GM21381 (cell line): Measurements from ENCODE around the gene CRYBG2.

Experiments used
- ATAC-seq: cut with Tn5 transposase; IDR thresholded peaks from one replicate; pipeline ENCODE4 v1.9.1; 2021; ENCODE audit warnings: mild to moderate bottlenecking, moderate library complexity; ENCODE audit not compliant: unreplicated experiment

The CRYBG2 gene

DNA sequence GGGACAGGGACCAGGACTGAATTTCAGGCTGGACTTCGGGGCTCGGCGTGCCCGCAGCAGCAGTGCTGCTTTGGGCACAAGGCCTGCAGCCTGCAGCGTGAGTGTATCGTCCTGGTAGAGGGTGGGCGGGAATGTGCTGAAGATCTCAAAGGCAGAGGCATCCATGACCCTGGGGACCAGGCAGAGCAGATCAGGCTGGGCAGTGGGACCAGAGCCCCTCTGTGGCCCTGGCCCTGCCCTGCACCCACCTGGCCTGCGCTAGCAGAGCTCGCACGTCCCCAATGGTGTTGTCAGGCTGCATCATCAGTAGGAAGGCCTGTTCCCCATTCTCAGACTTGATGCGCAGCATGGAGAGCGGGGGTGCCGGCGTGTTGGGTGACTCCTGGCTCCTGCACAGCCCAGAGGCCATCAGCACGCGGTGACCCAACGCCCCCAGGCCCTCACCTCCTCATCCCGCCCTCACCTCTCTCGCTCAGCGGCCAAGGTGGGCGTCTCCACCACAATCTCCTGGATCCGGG lies 71.5 kb downstream of the CRYBG2 start:
- no peak for ATAC-seq

DNA sequence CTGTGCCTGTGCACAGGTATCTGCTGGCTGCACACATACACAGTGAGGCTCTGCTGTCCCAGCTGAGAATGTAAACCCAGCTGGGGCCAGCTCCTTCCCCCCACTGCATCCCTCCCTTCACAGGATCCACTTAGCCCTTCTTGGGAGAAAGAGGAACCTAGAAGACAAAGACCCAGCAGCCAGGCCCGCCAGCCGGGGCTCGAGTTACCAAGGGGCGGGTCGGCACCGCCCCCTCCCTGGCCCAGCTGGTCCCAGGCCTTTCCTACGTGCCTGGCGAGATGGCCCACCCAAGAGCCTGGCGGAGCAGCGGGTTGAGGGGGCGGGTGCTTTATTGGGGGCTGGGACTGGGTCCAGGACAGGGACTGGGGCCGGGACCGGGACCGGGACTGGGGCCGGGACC lies 72.0 kb downstream of the CRYBG2 start:
- no peak for ATAC-seq

DNA sequence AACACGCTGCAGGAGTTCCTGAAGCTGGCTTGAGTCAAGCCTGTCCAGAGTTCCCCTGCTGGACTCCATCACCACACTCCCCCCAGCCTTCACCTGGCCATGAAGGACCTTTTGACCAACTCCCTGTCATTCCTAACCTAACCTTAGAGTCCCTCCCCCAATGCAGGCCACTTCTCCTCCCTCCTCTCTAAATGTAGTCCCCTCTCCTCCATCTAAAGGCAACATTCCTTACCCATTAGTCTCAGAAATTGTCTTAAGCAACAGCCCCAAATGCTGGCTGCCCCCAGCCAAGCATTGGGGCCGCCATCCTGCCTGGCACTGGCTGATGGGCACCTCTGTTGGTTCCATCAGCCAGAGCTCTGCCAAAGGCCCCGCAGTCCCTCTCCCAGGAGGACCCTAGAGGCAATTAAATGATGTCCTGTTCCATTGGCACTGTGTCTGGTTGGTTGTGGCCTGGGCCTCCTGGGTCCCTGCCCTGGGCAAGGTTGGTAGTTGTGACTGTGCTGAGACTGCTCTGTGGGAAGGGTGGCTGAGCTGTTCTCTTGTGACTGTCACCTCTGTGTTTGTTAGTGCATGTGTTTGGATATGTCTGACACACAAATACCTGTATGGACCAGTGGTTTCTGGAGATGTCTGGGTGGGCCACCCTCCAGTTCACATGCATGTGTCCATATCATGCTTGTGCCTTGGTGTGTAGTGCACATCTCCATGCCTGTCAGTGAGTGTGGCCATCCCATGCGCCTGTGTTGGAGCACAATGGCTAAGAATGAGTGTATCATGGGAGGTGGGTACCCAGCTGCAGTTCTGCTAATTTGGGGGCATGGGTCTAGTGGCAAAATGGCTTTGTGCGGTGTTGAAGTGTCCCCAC lies 72.6 kb downstream of the CRYBG2 start:
- no peak for ATAC-seq

DNA sequence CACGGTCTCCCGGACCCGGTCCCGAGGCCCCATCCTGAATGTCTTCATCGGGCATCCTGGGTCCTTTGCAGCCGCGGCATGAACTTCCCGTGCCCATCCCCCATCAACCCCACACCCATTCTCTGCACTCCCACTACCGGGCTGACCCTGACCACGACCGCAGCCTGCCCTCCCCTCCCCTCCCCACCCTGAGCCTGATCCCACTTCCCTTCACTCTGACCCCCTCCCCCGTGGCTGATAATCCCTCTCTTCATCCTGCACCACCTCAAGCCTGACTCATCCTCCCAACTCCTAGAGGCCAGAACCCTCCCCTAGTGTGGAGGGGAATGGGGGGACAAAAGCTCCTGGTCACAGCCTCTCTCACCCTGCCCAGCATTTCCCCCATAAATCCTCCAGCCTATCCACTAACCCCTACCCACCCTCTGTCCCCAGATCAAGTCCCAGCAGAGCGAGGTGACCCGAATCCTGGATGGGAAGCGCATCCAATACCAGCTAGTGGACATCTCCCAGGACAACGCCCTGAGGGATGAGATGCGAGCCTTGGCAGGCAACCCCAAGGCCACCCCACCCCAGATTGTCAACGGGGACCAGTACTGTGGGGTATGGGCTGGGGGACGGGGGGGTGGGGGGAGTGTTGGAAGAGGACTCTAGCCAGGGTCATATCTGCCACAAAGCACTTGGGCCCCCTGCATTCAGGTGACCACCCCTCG lies 73.4 kb downstream of the CRYBG2 start:
- ATAC-seq = no peak

DNA sequence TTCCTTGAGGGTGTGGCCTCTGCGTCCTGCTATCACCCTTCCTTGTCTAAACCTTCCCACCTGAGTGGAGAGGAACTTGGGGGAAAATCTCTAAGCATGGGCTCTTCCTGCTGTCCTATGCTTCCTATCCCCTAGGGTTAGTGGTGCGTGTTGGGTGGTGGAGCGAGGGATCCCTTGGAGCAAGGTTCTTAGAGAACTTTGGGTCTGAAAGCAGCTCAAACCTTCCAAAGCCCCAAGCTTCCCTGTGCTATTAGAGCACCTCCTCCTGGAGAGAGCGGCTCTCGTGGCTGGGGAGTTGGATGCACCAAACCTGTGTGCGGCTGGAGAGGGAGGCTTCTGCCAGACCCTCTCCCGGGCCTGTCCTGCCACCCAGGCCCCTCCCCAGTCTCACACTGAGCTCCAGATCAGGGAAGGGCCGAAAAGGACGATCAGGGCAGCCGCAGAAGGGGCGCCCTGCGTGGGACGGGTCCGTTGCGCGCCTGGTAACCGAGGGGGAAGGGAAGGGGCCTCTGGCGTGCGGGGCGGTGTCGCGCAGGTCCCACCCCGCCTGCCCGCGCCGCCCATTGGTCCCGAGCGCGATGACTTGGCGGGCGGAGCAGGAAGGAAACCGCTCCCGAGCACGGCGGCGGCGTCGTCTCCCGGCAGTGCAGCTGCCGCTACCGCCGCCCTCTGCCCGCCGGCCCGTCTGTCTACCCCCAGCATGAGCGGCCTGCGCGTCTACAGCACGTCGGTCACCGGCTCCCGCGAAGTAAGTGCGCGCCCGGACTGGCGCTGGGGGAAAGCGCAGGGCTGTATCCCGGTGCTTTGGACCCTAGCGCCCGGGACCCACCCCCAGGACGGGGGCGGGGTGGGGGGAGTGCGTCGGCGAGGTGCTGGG lies 74.2 kb downstream of the CRYBG2 start, which contains the start of gene SH3BGRL3:
Gene SH3BGRL3, plus strand, starts transcription at position 631 of the 877 bp plus-strand sequence. Its CDS starts 70 bp downstream, at position 701.
- peak; percentile 56 for ATAC-seq

DNA sequence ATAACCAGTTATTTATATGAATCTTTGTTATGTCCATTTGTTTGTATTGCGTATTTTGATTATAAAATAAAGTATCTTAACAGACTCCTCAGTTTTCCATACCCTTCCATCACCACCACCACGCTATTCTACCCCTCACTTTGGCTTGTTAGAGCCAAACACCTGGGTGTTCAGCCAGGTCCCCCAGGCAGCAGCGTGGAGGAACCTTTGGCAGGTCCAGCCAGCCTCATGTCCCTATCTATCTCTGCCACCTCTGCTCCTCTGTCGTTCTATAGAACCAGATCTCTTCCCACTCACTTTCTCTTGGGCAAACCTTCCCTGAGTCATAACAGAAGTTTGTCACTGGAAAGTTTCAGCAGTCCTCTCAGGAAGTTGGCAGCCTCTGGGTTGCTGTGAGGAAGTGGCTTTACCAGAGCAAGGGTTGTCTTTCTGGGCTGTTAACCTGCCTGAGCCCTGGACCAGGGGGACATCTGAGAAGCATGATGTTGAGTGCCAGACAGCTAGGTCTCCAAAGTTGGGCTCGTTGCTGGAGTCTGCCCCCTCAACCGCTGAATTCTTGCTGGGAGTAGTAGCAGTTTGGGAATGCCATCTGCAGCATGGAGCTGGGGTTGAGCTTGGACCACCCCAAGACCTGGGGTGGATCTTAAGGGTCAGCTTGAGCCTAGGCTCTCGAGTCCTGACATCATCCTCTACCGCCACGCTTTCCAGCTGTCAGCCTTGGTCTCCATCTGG lies 75.0 kb downstream of the CRYBG2 start:
- no peak for ATAC-seq

DNA sequence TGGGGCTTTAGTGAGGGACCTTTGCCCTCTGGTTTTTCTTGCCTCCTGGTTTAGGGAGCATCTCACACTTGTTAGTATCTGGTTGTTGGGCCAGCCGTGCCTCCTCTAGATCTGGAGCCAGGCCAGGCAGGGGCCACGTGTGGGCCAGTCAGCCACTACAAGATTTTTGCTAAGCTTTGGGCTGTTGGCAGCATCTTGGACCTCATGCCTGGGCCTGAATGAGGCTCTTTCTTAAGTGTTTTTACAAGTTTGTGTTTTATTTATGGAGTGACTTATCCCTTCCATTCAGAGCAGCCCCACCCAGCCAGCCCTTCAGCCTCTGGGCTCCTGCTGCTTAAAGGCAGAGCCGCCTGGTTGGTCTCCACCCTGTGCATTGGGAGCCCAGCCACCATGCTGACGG lies 75.6 kb downstream of the CRYBG2 start:
- no peak for ATAC-seq

DNA sequence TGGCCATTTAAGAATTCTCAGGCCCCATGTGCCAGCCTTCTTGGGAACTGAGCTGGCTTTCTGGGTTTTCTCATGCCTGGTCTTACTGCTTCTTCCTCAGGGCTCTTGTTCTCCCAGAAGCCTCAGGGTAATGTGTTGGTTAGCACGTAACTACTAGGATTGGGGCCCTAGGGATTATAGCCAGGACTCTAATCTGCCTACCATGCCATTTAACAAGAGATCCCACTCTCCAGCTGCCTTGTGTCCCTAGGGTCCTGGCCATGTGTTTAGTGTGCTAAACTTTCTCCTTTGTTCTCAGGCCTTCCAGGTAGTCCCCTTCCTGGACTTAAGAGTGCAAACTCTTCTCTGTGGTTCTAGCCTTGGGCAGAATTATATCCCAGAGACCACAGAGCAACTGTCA lies 76.2 kb downstream of the CRYBG2 start:
- no peak for ATAC-seq

DNA sequence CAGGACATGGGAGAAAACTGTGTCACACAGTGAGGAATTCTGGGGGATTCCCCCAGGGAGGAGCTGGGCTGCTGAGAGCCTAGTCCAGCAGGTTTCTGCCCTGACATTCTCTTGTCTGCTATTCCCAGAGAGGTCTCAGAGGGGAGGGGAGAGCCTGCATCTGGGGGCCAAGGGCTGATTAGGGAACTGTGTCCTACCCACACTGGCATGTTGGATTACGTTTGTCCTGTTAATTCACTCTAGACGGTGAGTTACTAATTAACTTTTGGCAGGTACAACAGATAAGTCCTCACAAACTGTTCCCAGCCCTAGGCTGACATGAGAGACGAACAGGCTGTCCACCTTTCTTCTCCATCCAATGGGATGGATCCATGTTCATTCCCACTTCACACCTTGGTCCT lies 76.7 kb downstream of the CRYBG2 start:
- ATAC-seq = no peak

DNA sequence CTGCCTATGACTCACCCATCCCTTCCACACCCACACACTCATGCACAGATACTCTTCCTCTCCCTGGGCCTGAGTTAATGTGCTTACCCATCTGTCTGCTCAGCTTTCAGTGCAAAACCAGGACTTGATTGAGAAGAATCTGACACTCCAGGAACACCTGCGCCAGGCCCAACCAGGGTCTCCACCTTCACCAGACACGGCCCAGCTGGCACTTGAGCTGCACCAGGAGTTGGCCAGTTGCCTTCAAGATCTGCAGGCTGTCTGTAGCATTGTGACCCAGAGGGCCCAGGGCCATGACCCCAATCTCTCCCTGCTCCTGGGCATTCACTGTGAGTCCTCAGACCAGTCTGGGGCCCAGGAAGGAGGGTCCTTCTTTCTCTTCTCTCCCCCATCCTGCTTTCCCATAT lies 77.5 kb downstream of the CRYBG2 start:
- no peak for ATAC-seq

DNA sequence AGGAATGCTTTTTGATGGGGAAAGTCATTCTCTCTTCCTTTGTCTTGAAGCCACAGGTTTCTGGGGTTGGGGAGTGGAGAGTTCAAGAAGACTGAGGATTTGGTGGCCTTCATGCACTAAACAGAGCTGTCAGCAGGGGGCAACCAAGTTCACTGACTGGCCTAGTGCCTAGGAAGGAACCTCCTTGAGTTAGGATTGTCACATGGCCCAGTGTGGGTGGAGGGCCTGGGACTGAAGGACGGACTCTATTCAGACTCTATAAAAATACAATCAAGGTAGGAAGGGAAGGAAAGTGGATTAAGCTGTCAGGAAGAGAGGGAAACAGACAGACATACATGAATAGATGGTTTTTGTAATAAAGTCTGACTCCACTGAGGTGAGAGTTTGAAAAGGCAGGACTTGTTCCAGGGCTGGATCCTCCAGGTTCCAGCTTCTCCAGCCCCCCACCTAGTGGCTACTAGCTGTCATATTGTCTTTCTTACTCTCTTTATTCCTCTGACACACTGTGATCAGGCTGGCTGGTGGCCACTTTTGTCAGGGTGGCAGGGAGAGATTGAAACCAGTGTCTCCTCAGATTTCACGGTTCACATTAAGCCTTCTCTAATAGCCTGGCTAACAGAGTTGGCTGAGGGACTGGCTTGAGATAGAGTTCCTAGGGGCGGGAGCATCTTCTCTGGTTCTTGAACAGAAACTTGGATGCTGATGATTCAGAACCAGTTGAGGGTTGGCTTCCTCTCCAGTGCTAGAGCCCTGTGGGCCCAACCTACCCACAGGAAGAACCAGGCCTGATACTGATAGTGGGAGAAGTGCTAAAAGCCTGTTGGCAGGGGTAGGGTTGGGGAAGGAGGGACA lies 78.1 kb downstream of the CRYBG2 start:
- no peak for ATAC-seq

DNA sequence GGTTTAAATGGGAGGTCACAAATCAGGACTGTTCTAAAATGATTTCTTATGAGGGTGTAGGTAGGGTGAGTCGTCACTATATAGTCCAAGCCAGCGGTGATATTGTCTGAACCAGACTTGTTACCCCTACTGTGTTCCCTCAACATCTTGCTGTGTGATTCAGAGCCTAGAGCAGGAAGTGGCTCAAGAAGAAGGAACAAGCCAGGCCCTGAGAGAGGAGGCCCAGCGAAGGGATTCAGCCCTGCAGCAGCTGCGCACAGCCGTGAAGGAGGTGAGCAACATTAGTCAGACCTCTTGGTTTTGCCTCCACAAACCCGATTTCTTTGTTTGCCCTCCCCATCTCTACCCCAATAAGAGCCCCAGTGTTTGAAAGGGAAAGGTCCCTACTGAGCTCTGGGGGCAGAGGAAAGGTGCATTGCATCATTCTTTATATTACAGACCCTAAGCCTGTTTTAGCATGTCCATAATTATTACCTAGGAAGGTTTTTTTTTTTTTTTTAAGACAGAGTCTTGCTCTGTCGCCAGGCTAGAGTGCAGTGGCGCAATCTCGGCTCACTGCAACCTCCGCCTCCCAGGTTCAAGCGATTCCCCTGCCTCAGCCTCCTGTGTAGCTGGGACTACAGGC lies 79.0 kb downstream of the CRYBG2 start:
- ATAC-seq = no peak
